HPDE6-E6E7 (cell line): ENCODE data around the gene HOXB9.
A peak's percentile ranks its signal among the peaks of the same experiment; 100 is the strongest.

Experiments
- DNase-seq: peaks from one replicate; pipeline ENCODE4 v3.0.0; 2011; ENCODE audit warnings: missing footprints; ENCODE audit errors: extremely low spot score

HOXB9 gene

GRCh38 chr17:48597528-48597777, 28.7 kb downstream of the HOXB9 start:
- DNase-seq = no peak

GRCh38 chr17:48596735-48597527, 29.2 kb downstream of the HOXB9 start:
- DNase-seq = no peak

- DNase-seq = no peak
Measured at GRCh38 chr17:48596000-48596734, 30.0 kb downstream of the HOXB9 start.

GRCh38 chr17:48595278-48595999, 30.7 kb downstream of the HOXB9 start:
- no peak for DNase-seq

- no peak for DNase-seq
Measured at GRCh38 chr17:48594538-48595277, 31.4 kb downstream of the HOXB9 start.

- DNase-seq = peak; percentile 80
Measured at GRCh38 chr17:48593840-48594537, 32.2 kb downstream of the HOXB9 start.

- no peak for DNase-seq
Measured at GRCh38 chr17:48593126-48593829, 32.9 kb downstream of the HOXB9 start, which contains the start of gene HOXB5. Gene HOXB5 (minus strand): TSS chr17:48593779. CDS start chr17:48593682, 97 bp downstream.

GRCh38 chr17:48592577-48592976, 33.6 kb downstream of the HOXB9 start:
- no peak for DNase-seq

GRCh38 chr17:48592057-48592514, 34.1 kb downstream of the HOXB9 start:
- no peak for DNase-seq

GRCh38 chr17:48591255-48592056, 34.7 kb downstream of the HOXB9 start:
- DNase-seq = no peak

GRCh38 chr17:48590607-48591161, 35.5 kb downstream of the HOXB9 start:
- DNase-seq = no peak

GRCh38 chr17:48589831-48590606, 36.1 kb downstream of the HOXB9 start, which contains the start of gene HOXB3:
Gene HOXB3 (minus strand): TSS chr17:48590241. CDS start chr17:48552474, 37,767 bp downstream.
- no peak for DNase-seq

- no peak for DNase-seq
Measured at GRCh38 chr17:48589060-48589830, 36.9 kb downstream of the HOXB9 start.

GRCh38 chr17:48588528-48588927, 37.6 kb downstream of the HOXB9 start:
- no peak for DNase-seq

GRCh38 chr17:48588074-48588415, 38.1 kb downstream of the HOXB9 start:
- DNase-seq = no peak

GRCh38 chr17:48587276-48588073, 38.7 kb downstream of the HOXB9 start:
- DNase-seq = no peak
